ENCODE data around the gene DEXI.
A peak's percentile ranks its signal among the peaks of the same experiment; 100 is the strongest.

DEXI gene

GRCh38 chr16:10906482-10906881 is 35.8 kb downstream of the DEXI start:
- Histone ChIP-seq H3K9ac (ENCODE audit: low read length in 5 of 5) (no peak overlapping the region), H3K4me1 (ENCODE audit: control insufficient read depth in 5 of 5, insufficient read depth in 5 of 5, low read length in 5 of 5) (no peaks in the 10 kb centered on the region), H3K27me3 (ENCODE audit: control insufficient read depth in 5 of 5, insufficient read depth in 4 of 5, low read length in 5 of 5) (no peaks in the 10 kb centered on the region), H3K27ac (ENCODE audit: low read depth, low read length) (no peak overlapping the region), H3K36me3 (ENCODE audit: control insufficient read depth in 5 of 5, insufficient read depth in 5 of 5, low read length in 5 of 5) (peaks cover 3 to 87% (median 37%) of the 10 kb centered on the region in 5 donors), H3K4me3 (ENCODE audit: low read depth in 1 of 5, low read length in 5 of 5) (no peak overlapping the region), H3K9me3 (ENCODE audit: control insufficient read depth in 5 of 5, low read length in 5 of 5) (peaks cover 0 to 20% (median 10%) of the 10 kb centered on the region in 5 donors)

GRCh38 chr16:10902999-10903398 is 39.3 kb downstream of the DEXI start:
- H3K36me3 ChIP-seq (ENCODE audit: control insufficient read depth in 5 of 5, insufficient read depth in 5 of 5, low read length in 5 of 5), result peaks cover 0 to 91% (median 40%) of the 10 kb centered on the region in 5 donors

GRCh38 chr16:10897134-10897533 is 45.1 kb downstream of the DEXI start:
- peaks cover 0 to 31% (median 8%) of the 10 kb centered on the region in 5 donors for H3K4me1 ChIP-seq (ENCODE audit: control insufficient read depth in 5 of 5, insufficient read depth in 5 of 5, low read length in 5 of 5)
- H3K9ac ChIP-seq (ENCODE audit: low read length in 5 of 5), result no peak overlapping the region
- no peaks in the 10 kb centered on the region for H3K27me3 ChIP-seq (ENCODE audit: control insufficient read depth in 5 of 5, insufficient read depth in 4 of 5, low read length in 5 of 5)
- peaks cover 0 to 47% (median 16%) of the 10 kb centered on the region in 5 donors for H3K36me3 ChIP-seq (ENCODE audit: control insufficient read depth in 5 of 5, insufficient read depth in 5 of 5, low read length in 5 of 5)
- no peak overlapping the region for H3K4me3 ChIP-seq (ENCODE audit: low read depth in 1 of 5, low read length in 5 of 5)
- H3K27ac ChIP-seq (ENCODE audit: low read depth, low read length), result no peak overlapping the region
- peaks cover 0 to 2% (median 0%) of the 10 kb centered on the region in 5 donors for H3K9me3 ChIP-seq (ENCODE audit: control insufficient read depth in 5 of 5, low read length in 5 of 5)

More at GRCh38 chr16:10902999-10903398, 39.3 kb downstream of the DEXI start:
- Histone ChIP-seq H3K4me1 (ENCODE audit: control insufficient read depth in 5 of 5, insufficient read depth in 5 of 5, low read length in 5 of 5) (no peaks in the 10 kb centered on the region), H3K9me3 (ENCODE audit: control insufficient read depth in 5 of 5, low read length in 5 of 5) (peaks cover 0 to 17% (median 10%) of the 10 kb centered on the region in 5 donors), H3K4me3 (ENCODE audit: low read depth in 1 of 5, low read length in 5 of 5) (no peak overlapping the region), H3K27me3 (ENCODE audit: control insufficient read depth in 5 of 5, insufficient read depth in 4 of 5, low read length in 5 of 5) (no peaks in the 10 kb centered on the region), H3K27ac (ENCODE audit: low read depth, low read length) (no peak overlapping the region), H3K9ac (ENCODE audit: low read length in 5 of 5) (no peak overlapping the region)

GRCh38 chr16:10896723-10897122 is 45.5 kb downstream of the DEXI start:
- no peaks in the 10 kb centered on the region for H3K9me3 ChIP-seq (ENCODE audit: control insufficient read depth in 5 of 5, low read length in 5 of 5)
- H3K9ac ChIP-seq (ENCODE audit: low read length in 5 of 5), result no peak overlapping the region
- no peak overlapping the region for H3K4me3 ChIP-seq (ENCODE audit: low read depth in 1 of 5, low read length in 5 of 5)
- no peak overlapping the region for H3K27ac ChIP-seq (ENCODE audit: low read depth, low read length)
- peaks cover 0 to 33% (median 9%) of the 10 kb centered on the region in 5 donors for H3K4me1 ChIP-seq (ENCODE audit: control insufficient read depth in 5 of 5, insufficient read depth in 5 of 5, low read length in 5 of 5)
- H3K36me3 ChIP-seq (ENCODE audit: control insufficient read depth in 5 of 5, insufficient read depth in 5 of 5, low read length in 5 of 5), result peaks cover 0 to 43% (median 15%) of the 10 kb centered on the region in 5 donors
- no peaks in the 10 kb centered on the region for H3K27me3 ChIP-seq (ENCODE audit: control insufficient read depth in 5 of 5, insufficient read depth in 4 of 5, low read length in 5 of 5)

- Histone ChIP-seq H3K36me3 (ENCODE audit: control insufficient read depth in 5 of 5, insufficient read depth in 5 of 5, low read length in 5 of 5) (peaks cover 0 to 38% (median 13%) of the 10 kb centered on the region in 5 donors), H3K4me1 (ENCODE audit: control insufficient read depth in 5 of 5, insufficient read depth in 5 of 5, low read length in 5 of 5) (peaks cover 0 to 39% (median 12%) of the 10 kb centered on the region in 5 donors), H3K27me3 (ENCODE audit: control insufficient read depth in 5 of 5, insufficient read depth in 4 of 5, low read length in 5 of 5) (no peaks in the 10 kb centered on the region), H3K4me3 (ENCODE audit: low read depth in 1 of 5, low read length in 5 of 5) (no peak overlapping the region), H3K27ac (ENCODE audit: low read depth, low read length) (no peak overlapping the region), H3K9me3 (ENCODE audit: control insufficient read depth in 5 of 5, low read length in 5 of 5) (no peaks in the 10 kb centered on the region), H3K9ac (ENCODE audit: low read length in 5 of 5) (no peak overlapping the region)
These were observed 46.1 kb downstream of the DEXI start for GRCh38 chr16:10896165-10896564.

GRCh38 chr16:10895053-10895946 is 47.0 kb downstream of the DEXI start:
- Histone ChIP-seq H3K9me3 (ENCODE audit: control insufficient read depth in 5 of 5, low read length in 5 of 5) (no peaks in the 10 kb centered on the region), H3K27me3 (ENCODE audit: control insufficient read depth in 5 of 5, insufficient read depth in 4 of 5, low read length in 5 of 5) (no peaks in the 10 kb centered on the region), H3K4me3 (ENCODE audit: low read depth in 1 of 5, low read length in 5 of 5) (peak overlapping the region in 1 of 5 donors; percentile 11), H3K36me3 (ENCODE audit: control insufficient read depth in 5 of 5, insufficient read depth in 5 of 5, low read length in 5 of 5) (peaks cover 0 to 33% (median 12%) of the 10 kb centered on the region in 5 donors), H3K4me1 (ENCODE audit: control insufficient read depth in 5 of 5, insufficient read depth in 5 of 5, low read length in 5 of 5) (peaks cover 0 to 39% (median 12%) of the 10 kb centered on the region in 5 donors), H3K9ac (ENCODE audit: low read length in 5 of 5) (no peak overlapping the region), H3K27ac (ENCODE audit: low read depth, low read length) (no peak overlapping the region)

- H3K9me3 ChIP-seq (ENCODE audit: control insufficient read depth in 5 of 5, low read length in 5 of 5), result no peaks in the 10 kb centered on the region
- peaks cover 0 to 50% (median 19%) of the 10 kb centered on the region in 5 donors for H3K4me1 ChIP-seq (ENCODE audit: control insufficient read depth in 5 of 5, insufficient read depth in 5 of 5, low read length in 5 of 5)
- peaks cover 0 to 16% (median 2%) of the 10 kb centered on the region in 5 donors for H3K36me3 ChIP-seq (ENCODE audit: control insufficient read depth in 5 of 5, insufficient read depth in 5 of 5, low read length in 5 of 5)
- no peak overlapping the region for H3K9ac ChIP-seq (ENCODE audit: low read length in 5 of 5)
- peaks cover 0 to 3% (median 0%) of the 10 kb centered on the region in 5 donors for H3K27me3 ChIP-seq (ENCODE audit: control insufficient read depth in 5 of 5, insufficient read depth in 4 of 5, low read length in 5 of 5)
- no peak overlapping the region for H3K4me3 ChIP-seq (ENCODE audit: low read depth in 1 of 5, low read length in 5 of 5)
- H3K27ac ChIP-seq (ENCODE audit: low read depth, low read length), result no peak overlapping the region
These were observed 49.4 kb downstream of the DEXI start for GRCh38 chr16:10892782-10893318.

GRCh38 chr16:10889855-10890254 is 52.4 kb downstream of the DEXI start:
- H3K27ac ChIP-seq (ENCODE audit: low read depth, low read length), result no peak overlapping the region
- H3K36me3 ChIP-seq (ENCODE audit: control insufficient read depth in 5 of 5, insufficient read depth in 5 of 5, low read length in 5 of 5), result peaks cover 0 to 3% (median 0%) of the 10 kb centered on the region in 5 donors
- no peak overlapping the region for H3K4me3 ChIP-seq (ENCODE audit: low read depth in 1 of 5, low read length in 5 of 5)
- peaks cover 0 to 44% (median 13%) of the 10 kb centered on the region in 5 donors for H3K4me1 ChIP-seq (ENCODE audit: control insufficient read depth in 5 of 5, insufficient read depth in 5 of 5, low read length in 5 of 5)
- H3K9me3 ChIP-seq (ENCODE audit: control insufficient read depth in 5 of 5, low read length in 5 of 5), result no peaks in the 10 kb centered on the region
- no peak overlapping the region for H3K9ac ChIP-seq (ENCODE audit: low read length in 5 of 5)
- peaks cover 0 to 3% (median 0%) of the 10 kb centered on the region in 5 donors for H3K27me3 ChIP-seq (ENCODE audit: control insufficient read depth in 5 of 5, insufficient read depth in 4 of 5, low read length in 5 of 5)

GRCh38 chr16:10888320-10888937 is 53.8 kb downstream of the DEXI start:
- Histone ChIP-seq H3K9me3 (ENCODE audit: control insufficient read depth in 5 of 5, low read length in 5 of 5) (no peaks in the 10 kb centered on the region), H3K4me3 (ENCODE audit: low read depth in 1 of 5, low read length in 5 of 5) (no peak overlapping the region), H3K36me3 (ENCODE audit: control insufficient read depth in 5 of 5, insufficient read depth in 5 of 5, low read length in 5 of 5) (peaks cover 0 to 7% (median 0%) of the 10 kb centered on the region in 5 donors), H3K27ac (ENCODE audit: low read depth, low read length) (no peak overlapping the region), H3K4me1 (ENCODE audit: control insufficient read depth in 5 of 5, insufficient read depth in 5 of 5, low read length in 5 of 5) (peaks cover 0 to 50% (median 14%) of the 10 kb centered on the region in 5 donors), H3K9ac (ENCODE audit: low read length in 5 of 5) (no peak overlapping the region), H3K27me3 (ENCODE audit: control insufficient read depth in 5 of 5, insufficient read depth in 4 of 5, low read length in 5 of 5) (peaks cover 0 to 3% (median 0%) of the 10 kb centered on the region in 5 donors)

All from subcutaneous abdominal adipose tissue (tissue), 5 donors.